HG03460 (cell line): ENCODE data around the gene DERL3.
A peak's percentile ranks its signal among the peaks of the same experiment; 100 is the strongest.

Experiments used
- ATAC-seq: cut with Tn5 transposase; IDR thresholded peaks from one replicate; pipeline ENCODE4 v1.9.1; 2021; ENCODE audit not compliant: unreplicated experiment

The DERL3 gene

DNA sequence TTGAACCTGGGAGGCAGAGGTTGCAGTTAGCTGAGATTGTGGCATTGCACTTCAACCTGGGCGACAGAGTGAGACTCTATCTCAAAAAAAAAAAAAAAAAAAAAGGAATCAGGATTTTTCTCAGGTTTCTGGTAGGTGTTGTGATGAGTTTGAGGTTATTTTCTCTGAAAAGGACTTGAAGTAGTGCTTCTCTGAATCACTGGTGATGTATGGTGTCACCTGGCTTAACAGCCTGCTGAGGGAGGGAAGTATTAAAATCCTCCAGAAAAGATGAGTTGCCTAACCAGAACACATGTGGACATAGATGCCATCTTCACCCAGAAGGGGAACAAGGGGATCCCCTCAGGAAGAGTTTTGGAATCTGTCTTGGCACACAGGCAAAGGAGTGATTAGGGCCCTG, 32.0 kb downstream of the DERL3 start:
- no peak for ATAC-seq

DNA sequence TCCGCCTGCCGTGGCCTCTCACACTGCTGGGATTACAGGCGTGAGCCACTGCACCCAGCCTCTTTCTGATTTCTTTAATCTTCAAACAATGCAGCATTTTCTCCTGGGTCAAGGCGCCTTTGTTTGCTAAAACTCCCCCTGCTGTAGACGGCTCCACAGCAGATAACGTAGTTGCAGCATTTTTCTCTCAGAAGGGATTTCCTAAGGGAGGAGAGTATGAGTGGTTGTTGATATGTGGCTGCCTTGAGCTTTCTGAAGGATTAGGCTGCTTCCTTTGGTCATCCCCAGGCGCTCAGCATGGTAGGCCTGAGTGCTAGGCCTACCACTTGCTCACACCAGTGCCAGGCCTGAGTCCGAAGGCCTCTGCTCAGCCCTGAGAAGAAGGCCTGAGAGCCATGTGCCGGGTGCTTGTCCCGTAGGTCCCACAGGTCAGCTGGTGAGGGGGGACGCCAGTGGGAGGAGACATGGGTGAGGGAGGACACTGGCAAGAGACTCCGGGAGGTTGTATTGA, 34.0 kb downstream of the DERL3 start:
- no peak for ATAC-seq

DNA sequence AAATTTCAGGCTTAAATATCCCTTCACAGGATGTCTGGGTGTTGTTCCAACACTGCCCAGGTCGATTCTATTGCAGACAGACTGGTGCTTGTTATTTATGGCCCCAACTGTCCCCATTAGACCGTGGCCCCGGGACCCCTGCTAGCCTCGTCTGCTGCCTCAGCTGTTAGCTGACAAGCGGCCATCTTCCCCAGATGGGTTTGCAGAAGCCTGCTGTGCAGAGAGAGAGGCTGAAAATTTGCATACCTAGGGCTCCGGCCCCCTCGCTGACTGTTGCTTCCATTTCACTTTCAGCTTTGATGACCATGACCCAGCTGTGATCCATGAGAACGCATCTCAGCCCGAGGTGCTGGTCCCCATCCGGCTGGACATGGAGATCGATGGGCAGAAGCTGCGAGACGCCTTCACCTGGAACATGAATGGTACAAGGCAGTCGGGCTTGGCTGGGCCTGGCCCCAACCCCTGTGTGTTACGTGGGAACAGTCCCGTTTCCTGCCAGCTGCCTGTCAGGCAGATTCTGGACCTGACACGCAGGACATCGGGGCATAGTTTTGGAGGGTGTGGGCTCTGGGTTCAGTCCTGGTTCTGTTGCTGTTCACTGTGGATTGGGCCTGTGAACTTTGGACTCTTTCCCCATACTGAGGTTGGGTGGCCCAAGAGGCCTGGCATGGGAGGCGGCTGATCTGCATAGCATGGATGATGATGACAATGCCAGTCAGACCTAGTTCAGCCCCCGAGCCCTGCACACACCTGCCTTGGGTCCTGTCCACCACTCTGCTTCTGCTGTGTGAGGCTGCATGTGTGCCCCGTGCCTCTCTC, 35.6 kb downstream of the DERL3 start:
- no peak for ATAC-seq

DNA sequence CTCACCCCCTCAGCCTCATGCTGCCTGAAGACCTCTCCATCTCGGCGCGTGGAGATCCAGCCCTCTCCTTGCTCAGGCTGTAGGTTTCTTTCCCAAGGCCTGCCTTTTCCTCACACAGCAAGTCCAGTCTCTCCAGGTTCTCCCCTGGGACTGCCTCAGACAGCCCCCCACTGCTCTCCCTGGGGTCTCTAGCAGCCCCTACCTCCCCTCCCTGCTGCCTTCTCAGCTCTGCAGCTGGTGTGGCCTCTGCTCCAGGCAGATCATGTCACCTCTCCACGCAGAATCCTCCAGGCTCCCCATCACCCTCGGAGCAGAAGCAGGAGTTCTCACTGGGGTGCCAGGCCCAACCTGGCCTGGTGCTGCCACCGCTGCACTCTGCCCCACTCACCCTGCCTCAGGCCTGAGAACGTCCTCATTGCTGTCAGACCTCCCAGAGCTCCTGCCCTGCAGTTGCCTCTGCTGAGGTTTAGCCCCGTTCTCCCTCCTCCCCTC, 36.9 kb downstream of the DERL3 start:
- no peak for ATAC-seq

DNA sequence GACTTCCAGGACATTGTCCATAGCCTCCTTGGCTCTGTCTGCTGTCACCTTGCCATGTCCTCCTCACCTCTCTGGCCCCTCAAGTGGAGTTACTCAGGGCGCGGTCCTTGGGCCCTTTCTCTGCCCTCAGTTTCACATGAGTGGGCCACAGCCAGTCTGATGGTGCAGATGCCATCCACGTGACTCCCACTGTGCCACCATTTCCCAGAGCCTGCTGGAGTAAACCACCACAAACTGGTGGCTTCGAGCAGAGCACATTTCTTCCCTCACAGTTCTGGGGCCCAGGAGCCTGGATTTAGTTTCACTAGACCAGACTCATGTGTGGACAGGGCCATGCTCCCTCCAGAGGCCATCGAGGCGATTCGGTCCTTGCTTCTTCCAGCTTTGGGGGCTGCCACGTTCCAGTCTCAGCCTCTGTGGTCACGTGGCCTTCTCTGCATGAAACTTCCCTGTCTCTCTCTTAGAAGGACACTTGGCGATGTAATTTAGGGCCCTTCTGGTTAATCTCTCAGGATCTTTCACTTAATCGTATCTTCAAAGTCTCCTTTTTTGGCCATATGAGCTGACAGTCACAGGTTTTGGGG, 37.5 kb downstream of the DERL3 start:
- peak; percentile 10 for ATAC-seq

DNA sequence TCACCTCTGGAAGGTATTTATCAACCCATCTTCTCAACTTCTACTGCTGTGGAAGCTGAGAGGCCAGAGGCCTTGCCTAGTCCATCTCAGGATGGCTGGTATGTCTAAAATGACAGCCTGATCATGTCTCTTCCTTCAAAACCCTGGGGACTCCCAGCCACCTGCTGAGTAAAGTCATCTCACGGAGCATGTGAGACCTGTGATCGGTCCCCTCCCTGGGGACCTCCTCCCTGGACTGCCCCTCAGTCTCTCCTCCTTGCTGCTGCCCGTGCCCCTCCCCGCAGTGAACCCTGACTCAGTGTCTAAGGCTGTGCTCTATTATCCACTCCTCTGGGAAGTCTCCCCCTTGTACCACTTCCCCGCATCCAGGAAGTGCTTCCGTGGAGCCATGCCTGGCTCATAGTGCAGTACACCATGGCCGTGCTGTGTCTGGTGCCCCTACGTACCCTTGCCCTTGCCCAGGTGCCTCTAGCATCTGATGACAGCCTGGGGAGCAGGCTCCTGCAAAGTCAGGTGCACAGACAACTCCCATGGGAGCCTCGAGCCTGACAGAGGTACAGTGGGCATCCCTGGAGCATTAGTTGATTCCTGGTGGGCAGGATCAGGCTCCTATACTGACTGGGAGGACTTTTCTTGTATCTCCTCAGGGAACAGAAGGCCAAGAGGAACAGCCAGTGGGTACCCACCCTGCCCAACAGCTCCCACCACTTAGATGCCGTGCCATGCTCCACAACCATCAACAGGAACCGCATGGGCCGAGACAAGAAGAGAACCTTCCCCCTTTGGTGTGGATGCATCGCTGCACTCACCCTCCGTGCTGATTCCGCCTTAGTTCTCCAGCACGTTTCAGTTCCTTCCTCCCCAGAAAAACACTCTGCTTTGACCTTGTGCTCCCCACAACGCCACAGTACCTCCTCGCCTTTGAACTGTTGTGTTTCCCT, 38.2 kb downstream of the DERL3 start:
- peak; percentile 52 for ATAC-seq

DNA sequence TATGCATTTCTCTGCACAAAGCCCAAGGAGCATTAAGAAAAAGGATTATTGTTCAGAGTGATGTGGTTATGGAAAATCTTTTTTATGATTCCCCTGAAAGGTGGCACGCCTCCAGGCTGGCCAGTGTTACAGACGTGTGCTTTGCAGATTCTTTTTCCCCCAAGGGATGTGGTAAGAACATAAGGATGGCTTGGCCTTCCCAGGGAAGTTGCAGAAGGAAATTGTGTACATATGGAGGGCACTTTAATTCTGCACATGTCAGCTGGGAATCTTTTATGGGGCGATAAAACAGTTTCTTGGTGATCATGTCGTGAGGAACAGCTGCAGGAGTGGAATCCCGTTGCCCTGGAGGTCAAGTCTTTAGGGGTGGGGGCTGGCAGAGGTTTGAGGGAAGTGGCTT, 42.3 kb downstream of the DERL3 start:
- no peak for ATAC-seq

DNA sequence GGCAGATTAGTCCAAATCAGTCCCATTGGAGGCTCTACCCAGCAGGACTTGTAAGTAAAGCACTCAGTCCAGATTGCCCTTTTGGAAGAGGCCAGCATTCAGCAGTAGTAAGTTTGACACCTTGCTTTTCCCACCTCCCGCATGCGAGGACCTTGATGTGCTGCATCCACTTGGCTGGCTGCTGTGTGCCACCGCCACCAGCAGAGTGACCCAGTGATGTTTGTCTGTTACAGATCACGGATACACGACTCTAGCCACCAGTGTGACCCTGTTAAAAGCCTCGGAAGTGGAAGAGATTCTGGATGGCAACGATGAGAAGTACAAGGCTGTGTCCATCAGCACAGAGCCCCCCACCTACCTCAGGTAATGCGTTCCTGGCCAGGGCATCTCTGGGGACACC, 45.5 kb downstream of the DERL3 start:
- no peak for ATAC-seq

DNA sequence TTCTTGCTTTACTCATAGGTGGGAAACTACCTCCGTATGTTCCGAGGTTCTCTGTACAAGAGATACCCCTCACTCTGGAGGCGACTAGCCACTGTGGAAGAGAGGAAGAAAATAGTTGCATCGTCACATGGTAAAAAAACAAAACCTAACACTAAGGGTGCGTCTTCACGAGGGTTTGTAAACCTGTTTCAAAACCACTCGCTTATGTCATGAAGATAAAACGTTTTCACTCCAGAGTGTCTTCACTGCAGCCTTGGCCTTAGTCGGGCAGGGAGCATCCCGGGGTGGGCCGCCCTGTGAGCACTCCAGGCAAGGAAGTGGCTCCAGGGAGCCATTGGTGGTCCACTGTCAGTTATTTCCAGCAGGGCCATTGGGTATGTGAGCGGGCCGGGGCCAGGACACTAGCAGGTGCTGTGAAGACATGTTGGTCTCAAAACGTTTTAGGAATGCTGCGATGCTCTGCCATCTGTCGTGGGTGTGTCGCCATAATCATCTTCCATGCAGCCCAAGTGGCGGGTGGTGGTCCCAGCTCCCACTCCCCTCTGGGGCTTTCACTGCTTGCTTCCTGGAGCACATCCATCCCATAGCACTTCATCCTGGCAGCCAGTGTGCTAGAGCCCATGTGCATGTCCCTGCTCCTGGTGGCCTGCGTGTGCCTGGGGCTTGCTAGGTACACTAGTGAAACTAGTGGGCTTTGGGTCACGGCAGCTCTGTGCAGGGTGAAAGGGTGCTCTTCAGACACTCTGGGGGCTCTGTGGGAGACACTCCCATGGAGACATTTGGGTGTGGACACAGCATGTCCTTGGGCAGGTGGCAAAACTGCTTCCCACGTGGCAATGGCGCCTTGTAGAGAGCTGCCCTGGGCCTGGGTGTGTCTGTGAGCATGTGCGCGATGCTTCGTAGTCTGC, 46.8 kb downstream of the DERL3 start:
- ATAC-seq, result no peak

DNA sequence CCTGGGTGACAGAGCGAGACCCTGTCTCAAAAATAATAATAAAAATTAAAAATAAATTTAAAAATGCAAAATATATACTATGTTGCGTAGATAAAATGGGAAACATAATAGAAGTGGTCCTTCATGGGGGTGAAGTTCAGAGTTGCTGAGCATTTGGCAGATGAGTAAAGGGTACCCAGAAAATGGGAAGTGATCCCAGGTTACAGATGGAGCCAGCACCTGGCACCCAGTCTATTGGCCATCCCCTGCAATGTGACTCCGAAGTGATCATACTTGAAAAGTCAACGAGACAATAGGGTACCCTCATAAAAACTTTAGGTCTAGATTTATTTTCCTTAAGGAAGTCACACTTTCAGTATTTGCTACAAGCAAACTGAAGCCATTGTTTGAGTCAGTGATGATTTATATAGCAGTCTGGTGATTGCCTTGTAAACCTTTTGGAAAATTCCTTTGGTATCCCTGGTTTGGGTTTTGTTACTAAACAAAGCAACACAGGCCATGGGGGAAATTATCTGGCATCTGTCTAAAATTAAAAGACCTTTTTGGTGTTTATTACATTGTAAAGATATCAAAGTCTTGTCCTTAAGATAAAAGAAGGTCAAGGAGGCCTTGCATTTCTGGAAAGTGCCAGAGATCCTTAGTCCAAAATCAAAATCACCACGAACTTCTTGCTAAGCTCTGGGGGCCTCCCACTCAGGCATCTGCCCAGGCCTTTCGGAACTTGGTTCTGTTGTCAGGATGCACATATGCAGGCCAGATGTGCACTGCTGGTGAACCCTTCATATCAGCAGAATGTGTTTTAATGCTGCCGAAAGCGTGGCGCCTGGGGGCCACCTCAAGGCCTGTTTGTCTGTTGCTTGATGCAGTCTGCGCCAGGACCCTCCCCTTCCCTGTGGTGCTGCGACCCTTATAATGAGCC, 47.7 kb downstream of the DERL3 start:
- no peak for ATAC-seq

DNA sequence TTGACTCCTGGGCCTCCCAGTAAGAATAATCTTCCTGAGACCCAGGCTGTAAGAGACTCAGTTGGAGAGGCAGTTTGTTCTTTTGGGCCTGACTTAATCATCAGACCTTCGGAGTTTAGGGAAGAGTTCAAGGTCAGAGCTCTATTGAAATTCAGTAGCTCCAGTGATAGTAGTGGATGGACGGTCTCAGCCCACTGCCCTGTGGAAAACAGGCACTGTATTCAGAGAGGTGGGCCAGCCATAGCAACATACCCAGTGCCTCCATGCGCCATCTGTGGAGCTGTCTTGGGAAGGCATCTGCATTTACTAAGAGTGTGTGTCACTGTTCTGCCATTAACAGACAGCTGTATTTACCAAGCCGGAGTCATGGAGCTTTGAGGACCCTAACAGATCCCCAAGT, 49.2 kb downstream of the DERL3 start:
- no peak for ATAC-seq

DNA sequence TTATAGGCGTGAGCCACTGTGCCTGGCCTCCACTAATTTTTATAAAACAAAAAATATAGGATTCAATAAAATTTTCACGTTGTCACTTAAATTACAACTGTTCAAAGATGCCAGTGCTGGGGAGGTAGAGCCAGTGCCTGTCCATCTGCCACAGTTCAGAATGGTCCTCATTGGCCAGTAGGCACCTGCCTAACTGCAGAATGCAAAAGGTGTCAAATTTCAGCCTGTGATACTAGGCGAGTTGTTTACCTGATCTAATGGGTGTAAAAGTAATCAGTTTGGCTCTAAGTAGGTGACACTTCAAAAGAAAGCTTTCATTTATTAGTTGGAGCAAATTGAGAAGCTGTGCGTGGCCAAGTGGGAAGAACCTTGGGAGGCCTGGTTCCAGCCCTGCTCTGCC, 49.7 kb downstream of the DERL3 start:
- no peak for ATAC-seq

DNA sequence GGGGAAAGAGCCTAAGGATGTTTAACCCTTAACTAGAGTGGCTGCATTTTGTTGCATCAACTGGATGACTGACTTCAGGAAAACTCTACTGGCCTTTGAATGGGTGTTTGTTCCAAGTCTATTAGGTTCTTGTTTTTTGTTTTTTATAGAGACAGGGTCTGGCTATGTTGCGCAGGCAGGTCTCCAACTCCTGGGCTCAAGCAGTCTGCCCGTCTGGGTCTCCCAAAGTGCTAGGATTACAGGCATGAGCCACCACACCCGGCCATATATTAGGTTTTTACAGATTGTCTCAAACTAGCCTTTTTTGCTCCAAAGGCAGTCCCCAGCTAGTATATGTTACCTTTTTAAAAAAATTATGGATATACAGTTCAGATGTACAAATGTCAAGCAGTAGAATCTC, 50.9 kb downstream of the DERL3 start:
- no peak for ATAC-seq

DNA sequence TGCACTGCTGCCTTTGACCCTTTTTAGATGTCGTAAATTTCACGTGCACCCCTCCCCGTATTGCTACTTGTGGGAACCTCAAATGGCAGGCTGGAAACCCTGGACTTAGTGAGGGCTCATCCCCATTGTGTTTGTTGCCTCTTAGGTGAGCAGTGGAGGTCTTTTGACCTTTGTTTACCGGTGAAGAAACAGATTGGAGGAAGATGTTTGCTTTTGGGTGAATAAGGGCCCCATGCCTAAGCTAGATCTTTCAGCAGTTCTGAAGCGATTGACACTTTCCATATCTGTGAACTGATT, 51.3 kb downstream of the DERL3 start:
- peak; percentile 22 for ATAC-seq

DNA sequence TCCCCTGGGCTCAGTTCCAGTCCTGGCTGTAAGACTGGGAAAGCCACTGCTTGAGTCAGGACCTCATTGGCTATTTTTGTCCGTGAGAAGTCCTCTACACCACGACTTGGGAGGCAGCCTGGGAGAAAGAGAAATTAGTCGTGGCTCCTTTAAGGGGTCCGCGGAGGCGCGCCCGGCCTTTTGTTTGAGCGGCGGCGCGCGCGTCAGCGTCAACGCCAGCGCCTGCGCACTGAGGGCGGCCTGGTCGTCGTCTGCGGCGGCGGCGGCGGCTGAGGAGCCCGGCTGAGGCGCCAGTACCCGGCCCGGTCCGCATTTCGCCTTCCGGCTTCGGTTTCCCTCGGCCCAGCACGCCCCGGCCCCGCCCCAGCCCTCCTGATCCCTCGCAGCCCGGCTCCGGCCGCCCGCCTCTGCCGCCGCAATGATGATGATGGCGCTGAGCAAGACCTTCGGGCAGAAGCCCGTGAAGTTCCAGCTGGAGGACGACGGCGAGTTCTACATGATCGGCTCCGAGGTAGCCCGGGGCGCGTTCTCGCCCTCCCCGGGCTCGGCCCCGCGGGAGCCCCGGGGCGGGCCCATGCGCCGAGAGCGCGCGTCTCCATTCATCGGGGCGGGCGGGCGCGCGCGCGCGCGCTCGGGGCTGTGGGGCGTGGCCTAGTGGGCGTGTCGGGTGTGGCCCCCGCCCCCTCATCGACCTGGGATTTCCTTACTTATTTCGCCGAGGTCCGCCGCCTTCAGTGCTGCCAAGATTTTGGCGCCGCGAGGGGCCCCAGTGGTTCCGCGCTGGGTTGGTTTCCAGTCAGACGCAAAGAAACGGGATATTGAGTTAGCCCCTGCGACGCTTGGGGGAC, 51.8 kb downstream of the DERL3 start, which contains the start of gene SMARCB1:
Gene SMARCB1 (plus strand): TSS at position 215 of the 848 bp plus-strand sequence. CDS start 204 bp downstream, at position 419.
- peak; percentile 58 for ATAC-seq

DNA sequence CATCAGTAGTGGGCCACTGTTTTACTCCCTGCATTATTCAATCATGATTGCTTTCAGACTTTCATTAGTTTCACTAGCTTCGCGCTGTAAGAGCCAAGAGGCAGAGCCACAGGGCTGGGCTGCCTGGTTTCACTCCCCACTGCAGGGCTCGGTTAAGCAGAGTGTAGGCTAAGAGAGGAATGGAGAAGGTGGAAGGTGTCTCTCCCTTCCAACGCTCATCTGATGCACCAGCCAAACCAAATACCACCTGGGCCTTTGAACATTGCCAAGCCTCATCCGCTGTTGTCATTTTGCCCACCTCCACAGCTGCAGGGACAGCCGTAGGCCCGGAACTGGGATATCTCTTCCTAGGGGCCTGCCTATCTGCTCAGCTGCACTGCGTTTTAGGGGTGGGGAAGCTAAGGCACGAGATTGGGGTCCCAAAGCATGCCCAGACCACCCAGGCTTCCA, 52.5 kb downstream of the DERL3 start:
- no peak for ATAC-seq
